IMR-90 (cell line): ENCODE data around the gene ZDHHC7.

Experiments
- BHLHE40 ChIP-seq: fragments of 150-350 bp; IDR thresholded peaks from 2 replicates; pipeline ENCODE4 v1.6.1; 2016; ENCODE audit warnings: mild to moderate bottlenecking, low read depth, low read length
- CEBPB ChIP-seq: IDR thresholded peaks from 2 replicates; pipeline ENCODE4 v1.6.1; 2012; ENCODE audit warnings: low read depth, low read length, improper control_type of control experiment
- CHD1 ChIP-seq: IDR thresholded peaks from 2 replicates; pipeline ENCODE4 v1.6.1; 2012; ENCODE audit warnings: low read depth, low read length, improper control_type of control experiment
- CTCF ChIP-seq: conservative IDR thresholded peaks from 2 replicates; pipeline ENCODE4 v1.5.1; 2012; ENCODE audit warnings: mild to moderate bottlenecking, low read depth, low read length, improper control_type of control experiment
- ELK1 ChIP-seq: fragments of 150-350 bp; IDR thresholded peaks from 2 replicates; pipeline ENCODE4 v1.6.1; 2016; ENCODE audit warnings: low read depth, mild to moderate bottlenecking, low read length, moderate library complexity, borderline replicate concordance
- MAZ ChIP-seq: IDR thresholded peaks from 2 replicates; pipeline ENCODE4 v1.6.1; 2012; ENCODE audit warnings: low read depth, mild to moderate bottlenecking, low read length, improper control_type of control experiment, moderate library complexity, borderline replicate concordance
- POLR2A ChIP-seq: IDR thresholded peaks from 2 replicates; pipeline ENCODE4 v1.6.1; 2012; ENCODE audit warnings: mild to moderate bottlenecking, low read depth, low read length
- RCOR1 ChIP-seq: IDR thresholded peaks from 2 replicates; pipeline ENCODE4 v1.6.1; 2012; ENCODE audit warnings: mild to moderate bottlenecking, low read length, improper control_type of control experiment; ENCODE audit not compliant: insufficient replicate concordance
- RFX5 ChIP-seq: IDR thresholded peaks from 2 replicates; pipeline ENCODE4 v1.8.0; 2012; ENCODE audit warnings: low read depth, mild to moderate bottlenecking, low read length, moderate library complexity
- SMC3 ChIP-seq: fragments of 150-350 bp; IDR thresholded peaks from 2 replicates; pipeline ENCODE4 v1.6.1; 2016; ENCODE audit warnings: low read depth, mild to moderate bottlenecking, antibody characterized with exemption, low read length, moderate library complexity
- USF2 ChIP-seq: fragments of 150-350 bp; IDR thresholded peaks from 2 replicates; pipeline ENCODE4 v1.6.1; 2017; ENCODE audit warnings: mild to moderate bottlenecking, antibody characterized with exemption, low read length, low read depth

- no peak for TF ChIP-seq CTCF
- no peak for TF ChIP-seq POLR2A
- no peak for TF ChIP-seq BHLHE40
- TF ChIP-seq CHD1, result no peak
- no peak for TF ChIP-seq MAZ
- no peak for TF ChIP-seq RCOR1
- TF ChIP-seq SMC3, result no peak
- TF ChIP-seq RFX5, result no peak
- no peak for TF ChIP-seq CEBPB
- no peak for TF ChIP-seq ELK1
- TF ChIP-seq USF2, result no peak
These were observed 41.2 kb upstream of the ZDHHC7 start for GRCh38 chr16:85052536-85052935.
